Mammary epithelial cell (primary cell): ENCODE data around the gene KIAA0930.

Source experiments
- EZH2 ChIP-seq: IDR thresholded peaks from 2 replicates; pipeline ENCODE4 v1.6.1; 2012; ENCODE audit warnings: low read length, inconsistent platforms, borderline replicate concordance
- TF ChIP-seq, protein P1 (sequence below), 2 donors: IDR thresholded peaks in 1 of 2; conservative IDR thresholded peaks in 1 of 2; 2 replicates each; pipeline ENCODE4 v1.5.1; 2011 to 2012; ENCODE audit warnings: inconsistent platforms in 2 of 2, low read length in 2 of 2, mild to moderate bottlenecking in 2 of 2, control low read depth in 1 of 2, low read depth in 1 of 2; ENCODE audit not compliant: insufficient read depth in 1 of 2; ENCODE audit errors: extremely low read depth in 1 of 2

GRCh38 chr22:45144916-45145315 is 95.8 kb downstream of the KIAA0930 start:
- TF ChIP-seq, protein P1, sequence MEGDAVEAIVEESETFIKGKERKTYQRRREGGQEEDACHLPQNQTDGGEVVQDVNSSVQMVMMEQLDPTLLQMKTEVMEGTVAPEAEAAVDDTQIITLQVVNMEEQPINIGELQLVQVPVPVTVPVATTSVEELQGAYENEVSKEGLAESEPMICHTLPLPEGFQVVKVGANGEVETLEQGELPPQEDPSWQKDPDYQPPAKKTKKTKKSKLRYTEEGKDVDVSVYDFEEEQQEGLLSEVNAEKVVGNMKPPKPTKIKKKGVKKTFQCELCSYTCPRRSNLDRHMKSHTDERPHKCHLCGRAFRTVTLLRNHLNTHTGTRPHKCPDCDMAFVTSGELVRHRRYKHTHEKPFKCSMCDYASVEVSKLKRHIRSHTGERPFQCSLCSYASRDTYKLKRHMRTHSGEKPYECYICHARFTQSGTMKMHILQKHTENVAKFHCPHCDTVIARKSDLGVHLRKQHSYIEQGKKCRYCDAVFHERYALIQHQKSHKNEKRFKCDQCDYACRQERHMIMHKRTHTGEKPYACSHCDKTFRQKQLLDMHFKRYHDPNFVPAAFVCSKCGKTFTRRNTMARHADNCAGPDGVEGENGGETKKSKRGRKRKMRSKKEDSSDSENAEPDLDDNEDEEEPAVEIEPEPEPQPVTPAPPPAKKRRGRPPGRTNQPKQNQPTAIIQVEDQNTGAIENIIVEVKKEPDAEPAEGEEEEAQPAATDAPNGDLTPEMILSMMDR (conservative IDR thresholded peaks at IDR 0.05 in 1 of 2, IDR thresholded peaks at IDR 0.05 in 1 of 2; ENCODE audit: extremely low read depth in 1 of 2, insufficient read depth in 1 of 2, low read depth in 1 of 2, low read length in 2 of 2) = no peak
- no peak for TF ChIP-seq EZH2
